ENCODE measurements around the gene ERRFI1.

DNA sequence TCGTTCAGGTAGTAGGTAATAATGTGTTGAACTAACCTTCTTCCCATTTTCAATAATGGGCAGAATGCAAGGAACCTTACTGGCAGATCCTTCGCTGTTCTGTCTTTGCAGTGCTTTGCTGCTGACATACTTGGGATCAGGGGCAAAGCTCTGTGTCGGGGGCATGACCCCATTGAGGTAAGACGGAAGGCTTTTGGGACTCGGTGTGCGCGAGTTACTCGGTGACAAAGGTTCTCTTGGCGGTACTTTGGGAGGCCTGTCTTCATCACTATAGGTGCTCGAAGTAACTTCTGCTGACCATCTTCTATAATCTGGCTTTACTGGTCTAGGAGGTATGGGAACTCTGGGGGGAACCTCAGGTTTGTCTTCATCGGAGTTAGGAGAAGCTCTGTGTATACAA lies 12.7 kb downstream of the ERRFI1 start:
- TF ChIP-seq CTCF (IDR thresholded peaks at IDR 0.05) (no peak), POLR2A (IDR thresholded peaks at IDR 0.05) (no peak), POLR2AphosphoS5 (IDR thresholded peaks at IDR 0.05) (no peak)
